Ovary (tissue), 9 donors: ENCODE results near the gene PPFIA4. TPM values are rescaled to one million over a fixed set of nuclear protein-coding genes. Genes with fewer than 3 reads are reported as not detected.

Experiments used
- DNase-seq, 5 donors: peaks; one replicate each; pipeline ENCODE4 v3.0.0-alpha.2; 2019 to 2020
- H3K27ac ChIP-seq, 2 donors: fragments of 200-600 bp; one replicate each; pipeline versions ENCODE4 v1.5.1 to v1.8.0; 2019 to 2022
- H3K27me3 ChIP-seq: fragments of 200-600 bp; one replicate; pipeline ENCODE4 v1.8.0; 2022
- H3K36me3 ChIP-seq: fragments of 200-600 bp; sonication (generic); one replicate; pipeline ENCODE4 v1.5.1; 2019
- H3K4me1 ChIP-seq: one replicate; pipeline ENCODE4 v1.8.1; 2013; ENCODE audit warnings: mild to moderate bottlenecking, moderate library complexity; ENCODE audit not compliant: insufficient read depth
- H3K4me3 ChIP-seq: fragments of 200-600 bp; sonication (generic); one replicate; pipeline ENCODE4 v1.5.1; 2017
- H3K9me3 ChIP-seq, 2 donors: fragments of 200-600 bp in 1 of 2; sonication (generic) in 1 of 2; one replicate each; pipeline versions ENCODE4 v1.5.1 to v1.8.1; 2013 to 2019; ENCODE audit warnings: mild to moderate bottlenecking in 1 of 2, moderate library complexity in 1 of 2
- CTCF ChIP-seq, 3 donors: fragments of 450-650 bp in 2 of 3; fragments of 200-600 bp in 1 of 3; IDR thresholded peaks; one replicate each; pipeline versions ENCODE4 v1.5.1 to v1.8.0; 2016 to 2022; ENCODE audit warnings: antibody characterized with exemption in 3 of 3, mild to moderate bottlenecking in 1 of 3
- EP300 ChIP-seq: sonication (generic); formaldehyde crosslinking; IDR thresholded peaks from one replicate; pipeline ENCODE4 v1.6.1; 2017; ENCODE audit warnings: antibody characterized with exemption
- POLR2A ChIP-seq: fragments of 450-650 bp; IDR thresholded peaks from one replicate; pipeline ENCODE4 v1.6.1; 2017; ENCODE audit warnings: antibody characterized with exemption, mild to moderate bottlenecking, moderate library complexity
- WGBS, 3 donors: extraction: QIAGEN DNeasy Blood & Tissue Kit in 1 of 3; methylation state at CpG; one replicate each; pipeline versions ENCODE4 v1.1.5 to v1.1.7; 2013 to 2017; 5-methylcytosine and 5-hydroxymethylcytosine counted together
- intact Hi-C, 4 donors: fragments of 100-400 bp; cut with DNase I; formaldehyde crosslinking; loops; one replicate each; pipeline versions ENCODE4 v1.11.0 to v1.15.1; 2022 to 2023
- polyA plus RNA-seq, 2 donors: library from polyadenylated mRNA; stranded (reverse); fragments of 200-250 nt in 1 of 2; fragments of 350-450 nt in 1 of 2; fragmentation: Illumina TruSeq in 1 of 2; extraction: RNeasy Lipid Tissue Mini Kit (QIAGEN cat#74804) in 1 of 2; gene quantifications; one replicate each; pipeline ENCODE4 v1.2.3, GENCODE V29; 2013 to 2014
- total RNA-seq, 7 donors: library from RNA; depleted of rRNA in 2 of 7; stranded (reverse); fragments of >200 nt in 2 of 7; fragmentation: NEBNext Ultra II Directional in 3 of 7; extraction: Animal tissue kit (Norgen Biotek cat#: 25700) in 3 of 7; gene quantifications; one replicate each; pipeline versions ENCODE4 v1.1.0 to v1.2.4, GENCODE V29; 2016 to 2023
- donor health status: DM: no; HTN: no; CAD: no; lungs with moderate emphysema.
- donor health status: DM: no; HTN: no; CAD: no.
- donor health status: Bipolar disorder and iron deficiency.
- donor health status: DM: yes; HTN: yes; CAD: no.
- donor health status: DM: no; HTN: no; CAD: no.
- donor health status: DM: yes; HTN: yes; CAD: no.

Gene PPFIA4
- total and polyA plus RNA-seq, 9 donors: 0.35 to 2.6 (median 1.4) TPM

GRCh38 chr1:203085528-203086406 is 59.5 kb downstream of the PPFIA4 start, which contains the start of gene MYOG:
MYOG (minus strand) TSS chr1:203086012; CDS start chr1:203085961, 51 bp downstream.
- no peaks in the 10 kb centered on the region for H3K9me3 ChIP-seq
- 77 to 82% (median 80%) methylated on average over 35 to 36 of the region's 36 CpGs for WGBS, 3 donors
- H3K27me3 ChIP-seq: no peaks in the 10 kb centered on the region
- intact Hi-C loops: no loop called here
- no peaks in the 10 kb centered on the region for H3K4me1 ChIP-seq
- H3K27ac ChIP-seq: no peak within 1 kb of the TSS
- no peak within 1 kb of the TSS for H3K4me3 ChIP-seq
- no peak for DNase-seq
- TF ChIP-seq POLR2A (no peak), CTCF (IDR thresholded peaks at IDR 0.05) (no peak), EP300 (no peak)
- H3K36me3 ChIP-seq: no peaks in the 10 kb centered on the region

- H3K36me3 ChIP-seq: no peaks in the 10 kb centered on the region
- no peaks in the 10 kb centered on the region for H3K27me3 ChIP-seq
- no peak for DNase-seq
- H3K4me3 ChIP-seq: no peak overlapping the region
- no peaks in the 10 kb centered on the region for H3K4me1 ChIP-seq
- intact Hi-C loops: no loop called here
- no peak overlapping the region for H3K27ac ChIP-seq
- H3K9me3 ChIP-seq: no peaks in the 10 kb centered on the region
- 82 to 85% (median 83%) methylated on average over 11 of the region's 11 CpGs for WGBS, 3 donors
- TF ChIP-seq CTCF (IDR thresholded peaks at IDR 0.05): no peak
- no peak for TF ChIP-seq POLR2A
- TF ChIP-seq EP300: no peak
These were observed 60.9 kb downstream of the PPFIA4 start for GRCh38 chr1:203086992-203087763.

DNA sequence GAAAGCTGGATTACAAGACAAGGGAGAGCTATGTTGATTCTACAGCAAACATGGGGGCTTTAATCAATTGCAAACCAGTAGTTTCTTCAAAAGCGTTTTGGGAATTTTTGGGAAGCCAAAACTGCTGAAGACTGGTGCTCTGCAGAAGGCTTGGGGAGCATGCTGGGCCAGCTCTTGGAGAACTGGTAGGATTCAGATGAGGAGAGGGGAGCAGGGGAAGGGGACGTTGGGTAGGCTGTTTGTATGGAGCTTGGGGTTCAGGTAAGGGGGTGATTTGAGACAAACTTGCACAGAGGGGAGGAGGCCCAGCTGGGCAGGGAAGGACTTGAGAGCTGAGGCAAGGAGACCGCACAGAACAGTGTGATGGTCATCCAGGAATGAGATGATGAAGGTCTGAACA is 62.1 kb downstream of the PPFIA4 start:
- DNase-seq: no peak
- TF ChIP-seq EP300 (no peak), CTCF (IDR thresholded peaks at IDR 0.05) (no peak), POLR2A (no peak)

GRCh38 chr1:203089001-203089650 is 62.8 kb downstream of the PPFIA4 start:
- no peak for DNase-seq
- Histone ChIP-seq H3K27ac (no peak overlapping the region), H3K27me3 (no peaks in the 10 kb centered on the region), H3K9me3 (no peaks in the 10 kb centered on the region), H3K36me3 (no peaks in the 10 kb centered on the region), H3K4me1 (no peaks in the 10 kb centered on the region), H3K4me3 (no peak overlapping the region)
- 48 to 67% (median 50%) methylated on average over 7 of the region's 7 CpGs for WGBS, 3 donors
- intact Hi-C loops: no loop called here
- TF ChIP-seq EP300 (no peak), CTCF (IDR thresholded peaks at IDR 0.05) (no peak), POLR2A (no peak)

More for the DNA sequence above, 62.1 kb downstream of the PPFIA4 start:
- H3K4me3 ChIP-seq: no peak overlapping the region
- no peaks in the 10 kb centered on the region for H3K4me1 ChIP-seq
- H3K27ac ChIP-seq: no peak overlapping the region
- intact Hi-C loops: no loop called here
- no peaks in the 10 kb centered on the region for H3K36me3 ChIP-seq
- no peaks in the 10 kb centered on the region for H3K27me3 ChIP-seq
- 88% methylated on average over 3 of the region's 3 CpGs for WGBS, 3 donors
- no peaks in the 10 kb centered on the region for H3K9me3 ChIP-seq
